ENCODE results near the gene MAP2.
A peak's percentile ranks its signal among the peaks of the same experiment; 100 is the strongest.

The MAP2 gene

DNA sequence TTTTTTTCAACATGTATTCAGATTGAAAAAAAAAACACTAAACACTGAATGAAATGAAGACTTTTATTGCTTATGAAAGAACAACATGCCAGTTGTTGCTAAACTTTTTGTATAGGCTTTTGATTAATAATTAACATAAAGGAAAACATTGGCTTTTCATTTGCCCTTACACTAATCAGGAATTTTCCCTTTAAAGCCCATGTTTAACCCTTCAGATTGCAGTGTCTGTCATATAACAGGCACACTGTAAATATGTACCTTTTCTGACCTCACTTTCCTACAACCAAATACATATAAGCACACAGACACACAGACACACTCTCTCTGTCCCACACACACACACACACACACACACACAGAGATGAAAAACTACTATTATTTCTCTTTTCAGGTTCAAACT, 84.4 kb downstream of the MAP2 start:
- Mint-ChIP-seq H3K9me3 (no peaks in the 10 kb centered on the region), H3K4me1 (no peaks in the 10 kb centered on the region), H3K27me3 (ENCODE audit: low read depth) (no peaks in the 10 kb centered on the region), H3K4me3 (no peak overlapping the region), H3K36me3 (ENCODE audit: low read depth) (no peaks in the 10 kb centered on the region), H3K27ac (peak overlapping the region in 2 of 3 experiments; percentile 16 to 61)
- TF ChIP-seq, protein P1, sequence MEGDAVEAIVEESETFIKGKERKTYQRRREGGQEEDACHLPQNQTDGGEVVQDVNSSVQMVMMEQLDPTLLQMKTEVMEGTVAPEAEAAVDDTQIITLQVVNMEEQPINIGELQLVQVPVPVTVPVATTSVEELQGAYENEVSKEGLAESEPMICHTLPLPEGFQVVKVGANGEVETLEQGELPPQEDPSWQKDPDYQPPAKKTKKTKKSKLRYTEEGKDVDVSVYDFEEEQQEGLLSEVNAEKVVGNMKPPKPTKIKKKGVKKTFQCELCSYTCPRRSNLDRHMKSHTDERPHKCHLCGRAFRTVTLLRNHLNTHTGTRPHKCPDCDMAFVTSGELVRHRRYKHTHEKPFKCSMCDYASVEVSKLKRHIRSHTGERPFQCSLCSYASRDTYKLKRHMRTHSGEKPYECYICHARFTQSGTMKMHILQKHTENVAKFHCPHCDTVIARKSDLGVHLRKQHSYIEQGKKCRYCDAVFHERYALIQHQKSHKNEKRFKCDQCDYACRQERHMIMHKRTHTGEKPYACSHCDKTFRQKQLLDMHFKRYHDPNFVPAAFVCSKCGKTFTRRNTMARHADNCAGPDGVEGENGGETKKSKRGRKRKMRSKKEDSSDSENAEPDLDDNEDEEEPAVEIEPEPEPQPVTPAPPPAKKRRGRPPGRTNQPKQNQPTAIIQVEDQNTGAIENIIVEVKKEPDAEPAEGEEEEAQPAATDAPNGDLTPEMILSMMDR (IDR thresholded peaks at IDR 0.05; ENCODE audit: unreplicated experiment in 3 of 3) = no peak

GRCh38 chr2:209511637-209512036, 87.8 kb downstream of the MAP2 start:
- H3K36me3 Mint-ChIP-seq (ENCODE audit: low read depth) = no peaks in the 10 kb centered on the region
- H3K4me1 Mint-ChIP-seq = no peaks in the 10 kb centered on the region
- H3K4me3 Mint-ChIP-seq = no peak overlapping the region
- no peaks in the 10 kb centered on the region for H3K27me3 Mint-ChIP-seq (ENCODE audit: low read depth)
- H3K27ac Mint-ChIP-seq = no peak overlapping the region
- TF ChIP-seq, protein P1 (IDR thresholded peaks at IDR 0.05; ENCODE audit: unreplicated experiment in 3 of 3) = no peak
- H3K9me3 Mint-ChIP-seq = no peaks in the 10 kb centered on the region

GRCh38 chr2:209512971-209513370, 89.1 kb downstream of the MAP2 start:
- Mint-ChIP-seq H3K4me3 (no peak overlapping the region), H3K9me3 (no peaks in the 10 kb centered on the region), H3K27ac (no peak overlapping the region), H3K4me1 (no peaks in the 10 kb centered on the region), H3K36me3 (ENCODE audit: low read depth) (no peaks in the 10 kb centered on the region), H3K27me3 (ENCODE audit: low read depth) (no peaks in the 10 kb centered on the region)
- TF ChIP-seq, protein P1 (IDR thresholded peaks at IDR 0.05; ENCODE audit: unreplicated experiment in 3 of 3) = no peak

DNA sequence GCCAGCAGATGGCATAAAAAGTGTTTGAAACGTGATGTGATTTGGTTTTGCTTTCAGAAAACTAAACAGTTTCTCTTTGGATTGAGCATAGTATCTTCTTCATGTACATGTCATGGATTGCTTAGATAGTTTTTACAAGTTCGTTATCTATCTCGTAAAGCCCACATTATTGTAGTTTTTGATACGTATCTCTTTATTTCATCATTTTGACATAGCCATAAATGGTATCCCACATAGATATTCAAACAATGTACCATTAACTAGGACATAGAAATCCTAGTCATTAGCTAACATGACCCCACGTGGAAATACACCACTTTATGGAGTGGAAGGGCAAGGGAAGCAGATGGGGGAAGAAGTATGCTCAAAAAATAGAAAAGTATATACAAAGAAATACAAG, 93.6 kb downstream of the MAP2 start:
- Mint-ChIP-seq H3K27ac (no peak overlapping the region), H3K4me1 (no peaks in the 10 kb centered on the region), H3K9me3 (no peaks in the 10 kb centered on the region), H3K4me3 (no peak overlapping the region), H3K27me3 (ENCODE audit: low read depth) (no peaks in the 10 kb centered on the region), H3K36me3 (ENCODE audit: low read depth) (no peaks in the 10 kb centered on the region)
- TF ChIP-seq, protein P1 (IDR thresholded peaks at IDR 0.05; ENCODE audit: unreplicated experiment in 3 of 3) = no peak

DNA sequence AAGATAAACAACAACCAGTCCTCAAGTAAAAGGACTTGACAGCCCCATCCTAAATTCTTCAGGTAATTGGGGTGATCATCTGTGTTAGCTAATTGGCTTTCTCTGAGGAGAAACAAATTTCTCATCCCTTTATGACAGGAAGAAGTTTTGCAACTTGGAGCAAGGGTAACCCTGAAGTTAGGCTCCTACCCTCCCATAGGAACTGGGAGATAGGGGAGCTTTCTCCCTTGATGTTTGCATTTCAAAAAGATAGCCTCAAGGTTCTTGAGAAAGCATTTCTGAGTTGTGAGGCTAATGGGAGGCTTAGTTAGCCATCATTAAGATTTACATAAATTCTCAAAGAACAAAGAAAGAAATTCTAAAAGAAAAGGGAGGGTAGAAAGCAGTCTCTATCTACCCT, 95.4 kb downstream of the MAP2 start:
- H3K9me3 Mint-ChIP-seq = no peaks in the 10 kb centered on the region
- H3K4me1 Mint-ChIP-seq = no peaks in the 10 kb centered on the region
- H3K36me3 Mint-ChIP-seq (ENCODE audit: low read depth) = no peaks in the 10 kb centered on the region
- TF ChIP-seq, protein P1 (IDR thresholded peaks at IDR 0.05; ENCODE audit: unreplicated experiment in 3 of 3) = no peak
- H3K27me3 Mint-ChIP-seq (ENCODE audit: low read depth) = peaks cover 3% of the 10 kb centered on the region
- H3K4me3 Mint-ChIP-seq = no peak overlapping the region
- no peak overlapping the region for H3K27ac Mint-ChIP-seq

- Mint-ChIP-seq H3K9me3 (no peaks in the 10 kb centered on the region), H3K36me3 (ENCODE audit: low read depth) (no peaks in the 10 kb centered on the region), H3K4me3 (no peak overlapping the region), H3K27me3 (ENCODE audit: low read depth) (peaks cover 3% of the 10 kb centered on the region), H3K27ac (no peak overlapping the region), H3K4me1 (no peaks in the 10 kb centered on the region)
- TF ChIP-seq, protein P1 (IDR thresholded peaks at IDR 0.05; ENCODE audit: unreplicated experiment in 3 of 3) = no peak
These were observed 96.1 kb downstream of the MAP2 start for GRCh38 chr2:209519906-209520305.
